CD4-positive, alpha-beta T cell treated with Interleukin-2 at 100 ng/mL for 4 hours (primary cell): Measurements from ENCODE around the gene GSTM1.
A peak's percentile ranks its signal among the peaks of the same experiment; 100 is the strongest.

Experiments
- DNase-seq: peaks from one replicate; pipeline ENCODE4 v3.0.0-alpha.2; 2020; ENCODE audit warnings: low spot score

Gene GSTM1

GRCh38 chr1:109728870-109729269, 41.3 kb downstream of the GSTM1 start:
- no peak for DNase-seq

GRCh38 chr1:109730666-109731065, 43.0 kb downstream of the GSTM1 start:
- no peak for DNase-seq

- DNase-seq = no peak
Measured at GRCh38 chr1:109732390-109732881, 44.8 kb downstream of the GSTM1 start.

- no peak for DNase-seq
Measured at GRCh38 chr1:109733236-109733870, 45.7 kb downstream of the GSTM1 start.

- DNase-seq = peak; percentile 85
Measured at GRCh38 chr1:109739738-109740614, 52.4 kb downstream of the GSTM1 start.

GRCh38 chr1:109740615-109741373, 53.2 kb downstream of the GSTM1 start, which contains the start of gene GSTM3:
Gene GSTM3 (minus strand): TSS chr1:109741038. CDS start chr1:109740287, 751 bp downstream.
- no peak for DNase-seq
